ENCODE results near the gene GPC3.
"Not testable (repeated sequence)": the region's sequence is repeated elsewhere in the genome, so short reads cannot be mapped to it uniquely, and the experiment has no call there.

GPC3 gene

GRCh38 chrX:133892337-133892736 lies 93.1 kb downstream of the GPC3 start:
- no peak for TF ChIP-seq POLR2AphosphoS5 (IDR thresholded peaks at IDR 0.05; ENCODE audit: low read depth, low read length)
- TF ChIP-seq TAF1 (IDR thresholded peaks at IDR 0.05; ENCODE audit: borderline replicate concordance, low read depth, low read length) = no peak
- TF ChIP-seq POLR2A (IDR thresholded peaks at IDR 0.05; ENCODE audit: low read depth, low read length) = no peak
- FAIRE-seq (no peak), DNase-seq (ENCODE audit: insufficient read length) (no peak)

DNA sequence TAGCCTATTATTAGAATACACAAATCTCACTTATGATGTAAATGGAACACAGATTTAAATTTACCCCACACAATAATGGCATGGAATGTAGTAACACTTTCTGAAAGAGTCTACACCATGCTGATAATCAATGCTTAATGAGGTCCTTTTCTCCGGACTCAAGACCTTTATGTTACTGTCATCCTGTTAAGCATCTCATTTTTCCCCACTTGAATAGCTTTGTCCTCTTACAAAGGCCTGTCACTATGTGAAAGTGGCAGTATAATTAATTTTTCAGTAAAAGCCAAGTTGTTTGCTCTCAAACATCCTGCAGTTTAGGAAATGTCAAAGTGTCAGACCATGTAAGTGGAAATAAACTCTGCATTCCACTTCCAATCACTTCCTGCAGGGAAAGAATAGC lies 96.4 kb downstream of the GPC3 start:
- FAIRE-seq = no peak
- TF ChIP-seq POLR2AphosphoS5 (IDR thresholded peaks at IDR 0.05; ENCODE audit: low read depth, low read length) (no peak), TAF1 (IDR thresholded peaks at IDR 0.05; ENCODE audit: borderline replicate concordance, low read depth, low read length) (no peak), POLR2A (IDR thresholded peaks at IDR 0.05; ENCODE audit: low read depth, low read length) (no peak)
- no peak for DNase-seq (ENCODE audit: insufficient read length)

- not testable (repeated sequence) for DNase-seq (ENCODE audit: insufficient read length); FAIRE-seq
Measured at GRCh38 chrX:133888084-133888483, 97.3 kb downstream of the GPC3 start.

GRCh38 chrX:133884430-133885394 lies 100.7 kb downstream of the GPC3 start:
- TF ChIP-seq POLR2A (IDR thresholded peaks at IDR 0.05; ENCODE audit: low read depth, low read length) = no peak
- TF ChIP-seq POLR2AphosphoS5 (IDR thresholded peaks at IDR 0.05; ENCODE audit: low read depth, low read length) = no peak
- TF ChIP-seq TAF1 (IDR thresholded peaks at IDR 0.05; ENCODE audit: borderline replicate concordance, low read depth, low read length) = no peak
- no peak for FAIRE-seq
- no peak for DNase-seq (ENCODE audit: insufficient read length)

DNA sequence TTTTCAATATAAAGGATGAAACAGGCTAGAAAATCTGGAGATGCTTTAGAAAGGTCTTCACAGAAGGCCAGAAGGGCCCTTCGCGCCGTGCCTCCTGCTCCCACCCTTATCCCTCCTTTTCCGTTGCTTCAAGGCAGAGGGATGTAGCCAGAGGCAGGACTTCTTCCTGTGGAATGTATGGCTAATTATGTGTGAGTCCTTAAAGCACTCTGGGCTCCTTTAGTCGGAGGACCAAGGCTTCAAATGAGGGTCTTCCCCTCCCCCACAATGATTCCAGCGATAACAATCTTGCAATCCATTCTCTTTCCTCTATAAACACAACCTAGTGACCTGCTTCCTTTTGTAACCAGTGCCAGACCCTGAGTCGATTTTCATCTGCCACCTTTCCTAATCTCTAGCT lies 103.5 kb downstream of the GPC3 start:
- no peak for FAIRE-seq
- DNase-seq (ENCODE audit: insufficient read length) = no peak
- TF ChIP-seq TAF1 (IDR thresholded peaks at IDR 0.05; ENCODE audit: borderline replicate concordance, low read depth, low read length) = no peak
- TF ChIP-seq POLR2A (IDR thresholded peaks at IDR 0.05; ENCODE audit: low read depth, low read length) = no peak
- TF ChIP-seq POLR2AphosphoS5 (IDR thresholded peaks at IDR 0.05; ENCODE audit: low read depth, low read length) = no peak

DNA sequence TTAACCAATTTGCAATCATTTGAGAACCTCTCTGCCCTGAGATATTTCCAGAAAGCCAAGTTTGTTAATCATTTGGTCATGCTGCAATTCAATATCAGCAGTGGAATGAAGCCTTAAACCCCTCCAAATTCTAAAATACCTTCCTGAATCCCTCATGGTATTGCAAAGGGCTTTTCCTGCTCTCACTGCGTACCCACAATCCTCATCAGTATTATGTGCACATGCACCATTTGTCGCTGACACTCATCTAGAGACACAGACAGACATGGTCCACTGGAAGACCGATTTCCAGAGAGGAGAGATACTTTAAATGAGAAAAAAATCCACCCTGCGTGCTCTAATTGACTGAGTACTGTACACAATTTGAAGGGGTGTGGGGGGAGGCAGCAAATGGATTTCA lies 104.4 kb downstream of the GPC3 start:
- TF ChIP-seq POLR2AphosphoS5 (IDR thresholded peaks at IDR 0.05; ENCODE audit: low read depth, low read length) (no peak), TAF1 (IDR thresholded peaks at IDR 0.05; ENCODE audit: borderline replicate concordance, low read depth, low read length) (no peak), POLR2A (IDR thresholded peaks at IDR 0.05; ENCODE audit: low read depth, low read length) (no peak)
- DNase-seq (ENCODE audit: insufficient read length) (no peak), FAIRE-seq (no peak)

DNA sequence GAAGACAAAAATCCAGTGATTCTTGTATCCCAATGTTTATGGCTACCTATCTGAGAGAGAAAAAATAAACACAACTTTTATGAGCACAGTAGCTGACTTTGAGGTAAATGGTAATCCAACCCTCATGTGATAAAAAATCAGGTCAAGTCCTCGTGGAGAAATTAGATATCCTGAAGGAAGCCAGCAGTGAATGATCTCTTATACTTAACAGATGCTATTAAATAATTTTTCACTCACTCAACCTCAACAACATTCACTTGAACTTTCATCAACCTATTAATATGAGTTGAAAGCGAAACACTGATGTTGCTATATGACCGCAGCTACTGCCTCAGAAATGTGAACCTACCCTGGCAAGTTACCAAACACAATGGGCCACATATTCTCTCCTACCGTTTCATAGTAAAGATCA lies 105.4 kb downstream of the GPC3 start:
- FAIRE-seq (peak; percentile 54), DNase-seq (ENCODE audit: insufficient read length) (no peak)
- TF ChIP-seq TAF1 (IDR thresholded peaks at IDR 0.05; ENCODE audit: borderline replicate concordance, low read depth, low read length) (no peak), POLR2A (IDR thresholded peaks at IDR 0.05; ENCODE audit: low read depth, low read length) (no peak), POLR2AphosphoS5 (IDR thresholded peaks at IDR 0.05; ENCODE audit: low read depth, low read length) (no peak)

DNA sequence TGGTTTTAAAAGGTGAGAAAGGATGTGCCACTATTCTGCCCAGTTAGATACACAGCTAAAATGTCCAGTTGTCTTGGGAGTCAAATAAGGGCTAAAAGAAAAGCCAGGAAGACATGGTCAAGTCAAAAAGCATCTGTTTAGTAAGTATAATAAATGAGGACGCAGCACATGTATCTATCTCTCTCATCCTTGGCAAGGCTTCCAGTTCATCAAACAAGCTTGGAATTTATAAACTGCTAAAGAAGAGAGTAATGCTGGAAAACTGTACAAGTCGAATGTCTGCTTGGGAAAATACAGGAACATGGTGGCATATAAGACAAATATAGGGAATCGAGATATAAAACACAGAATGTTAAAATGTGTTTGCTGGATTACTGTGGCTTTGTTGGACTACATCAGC lies 106.7 kb downstream of the GPC3 start:
- no peak for FAIRE-seq
- TF ChIP-seq TAF1 (IDR thresholded peaks at IDR 0.05; ENCODE audit: borderline replicate concordance, low read depth, low read length) (no peak), POLR2A (IDR thresholded peaks at IDR 0.05; ENCODE audit: low read depth, low read length) (no peak), POLR2AphosphoS5 (IDR thresholded peaks at IDR 0.05; ENCODE audit: low read depth, low read length) (no peak)
- no peak for DNase-seq (ENCODE audit: insufficient read length)

DNA sequence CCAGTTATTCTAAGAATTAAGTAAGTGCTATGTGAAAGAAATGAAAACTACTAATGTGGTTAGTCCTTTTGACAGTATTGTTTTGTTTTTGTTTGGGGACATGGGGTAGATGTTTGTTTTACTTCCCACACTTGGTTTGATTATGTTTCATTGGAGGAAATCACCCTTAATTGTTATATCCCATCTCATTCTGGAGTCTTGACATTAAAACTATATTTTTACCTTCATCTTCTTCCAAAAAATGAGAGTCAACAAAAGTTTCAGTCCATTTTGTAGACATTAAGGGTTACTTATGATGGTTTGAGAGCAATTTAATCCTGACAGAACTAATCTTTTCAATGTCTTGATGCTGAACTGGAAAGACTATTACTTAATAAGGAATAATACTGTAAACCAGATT lies 108.7 kb downstream of the GPC3 start:
- no peak for FAIRE-seq
- TF ChIP-seq POLR2A (IDR thresholded peaks at IDR 0.05; ENCODE audit: low read depth, low read length) (no peak), POLR2AphosphoS5 (IDR thresholded peaks at IDR 0.05; ENCODE audit: low read depth, low read length) (no peak)
- no peak for DNase-seq (ENCODE audit: insufficient read length)

GRCh38 chrX:133869270-133869669 lies 116.1 kb downstream of the GPC3 start:
- TF ChIP-seq POLR2AphosphoS5 (IDR thresholded peaks at IDR 0.05; ENCODE audit: low read depth, low read length) = no peak
- TF ChIP-seq TAF1 (IDR thresholded peaks at IDR 0.05; ENCODE audit: borderline replicate concordance, low read depth, low read length) = no peak
- TF ChIP-seq POLR2A (IDR thresholded peaks at IDR 0.05; ENCODE audit: low read depth, low read length) = no peak
- DNase-seq (ENCODE audit: insufficient read length) = no peak
- FAIRE-seq = no peak

GRCh38 chrX:133868682-133869081 lies 116.7 kb downstream of the GPC3 start:
- FAIRE-seq (no peak), DNase-seq (ENCODE audit: insufficient read length) (no peak)
- TF ChIP-seq POLR2AphosphoS5 (IDR thresholded peaks at IDR 0.05; ENCODE audit: low read depth, low read length) (no peak), POLR2A (IDR thresholded peaks at IDR 0.05; ENCODE audit: low read depth, low read length) (no peak), TAF1 (IDR thresholded peaks at IDR 0.05; ENCODE audit: borderline replicate concordance, low read depth, low read length) (no peak)

- TF ChIP-seq TAF1 (IDR thresholded peaks at IDR 0.05; ENCODE audit: borderline replicate concordance, low read depth, low read length) (no peak), POLR2AphosphoS5 (IDR thresholded peaks at IDR 0.05; ENCODE audit: low read depth, low read length) (no peak), POLR2A (IDR thresholded peaks at IDR 0.05; ENCODE audit: low read depth, low read length) (no peak)
- DNase-seq (ENCODE audit: insufficient read length) (no peak), FAIRE-seq (no peak)
Measured at GRCh38 chrX:133868250-133868649, 117.1 kb downstream of the GPC3 start.
